WI38 (cell line): ENCODE data around the gene PGK1.
"Not testable (repeated sequence)": the region's sequence is repeated elsewhere in the genome, so short reads cannot be mapped to it uniquely, and the experiment has no call there.

ENCODE experiments used
- H3K4me3 ChIP-seq: 2 replicates; pipeline ENCODE4 v1.5.1; 2011; ENCODE audit warnings: low read depth, mild to moderate bottlenecking, control low read depth, low read length
- TF ChIP-seq, protein P1 (sequence below): IDR thresholded peaks from 2 replicates; pipeline ENCODE4 v1.5.1; 2012; ENCODE audit warnings: low read depth, mild to moderate bottlenecking, control low read depth, low read length

Gene PGK1

GRCh38 chrX:78116766-78117165 lies 12.7 kb downstream of the PGK1 start:
- TF ChIP-seq, protein P1, sequence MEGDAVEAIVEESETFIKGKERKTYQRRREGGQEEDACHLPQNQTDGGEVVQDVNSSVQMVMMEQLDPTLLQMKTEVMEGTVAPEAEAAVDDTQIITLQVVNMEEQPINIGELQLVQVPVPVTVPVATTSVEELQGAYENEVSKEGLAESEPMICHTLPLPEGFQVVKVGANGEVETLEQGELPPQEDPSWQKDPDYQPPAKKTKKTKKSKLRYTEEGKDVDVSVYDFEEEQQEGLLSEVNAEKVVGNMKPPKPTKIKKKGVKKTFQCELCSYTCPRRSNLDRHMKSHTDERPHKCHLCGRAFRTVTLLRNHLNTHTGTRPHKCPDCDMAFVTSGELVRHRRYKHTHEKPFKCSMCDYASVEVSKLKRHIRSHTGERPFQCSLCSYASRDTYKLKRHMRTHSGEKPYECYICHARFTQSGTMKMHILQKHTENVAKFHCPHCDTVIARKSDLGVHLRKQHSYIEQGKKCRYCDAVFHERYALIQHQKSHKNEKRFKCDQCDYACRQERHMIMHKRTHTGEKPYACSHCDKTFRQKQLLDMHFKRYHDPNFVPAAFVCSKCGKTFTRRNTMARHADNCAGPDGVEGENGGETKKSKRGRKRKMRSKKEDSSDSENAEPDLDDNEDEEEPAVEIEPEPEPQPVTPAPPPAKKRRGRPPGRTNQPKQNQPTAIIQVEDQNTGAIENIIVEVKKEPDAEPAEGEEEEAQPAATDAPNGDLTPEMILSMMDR, result no peak
- no peak overlapping the region for H3K4me3 ChIP-seq

GRCh38 chrX:78118628-78119027 lies 14.6 kb downstream of the PGK1 start:
- no peak overlapping the region for H3K4me3 ChIP-seq
- TF ChIP-seq, protein P1, result no peak

GRCh38 chrX:78119521-78120227 lies 15.6 kb downstream of the PGK1 start:
- no peak overlapping the region for H3K4me3 ChIP-seq
- TF ChIP-seq, protein P1, result no peak

DNA sequence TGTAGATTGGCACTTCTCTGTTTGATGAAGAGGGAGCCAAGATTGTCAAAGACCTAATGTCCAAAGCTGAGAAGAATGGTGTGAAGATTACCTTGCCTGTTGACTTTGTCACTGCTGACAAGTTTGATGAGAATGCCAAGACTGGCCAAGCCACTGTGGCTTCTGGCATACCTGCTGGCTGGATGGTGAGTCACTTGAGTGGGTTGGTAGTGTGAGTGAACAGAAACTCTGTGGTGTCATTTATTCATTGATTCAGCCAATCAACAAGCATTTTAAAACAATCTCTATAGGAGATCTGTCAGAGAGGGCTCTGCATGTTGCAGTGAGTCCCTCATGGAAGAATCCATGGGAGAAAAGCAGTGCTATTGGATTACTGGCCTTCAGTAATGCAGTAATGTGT lies 19.1 kb downstream of the PGK1 start:
- TF ChIP-seq, protein P1, result no peak
- H3K4me3 ChIP-seq, result no peak overlapping the region

DNA sequence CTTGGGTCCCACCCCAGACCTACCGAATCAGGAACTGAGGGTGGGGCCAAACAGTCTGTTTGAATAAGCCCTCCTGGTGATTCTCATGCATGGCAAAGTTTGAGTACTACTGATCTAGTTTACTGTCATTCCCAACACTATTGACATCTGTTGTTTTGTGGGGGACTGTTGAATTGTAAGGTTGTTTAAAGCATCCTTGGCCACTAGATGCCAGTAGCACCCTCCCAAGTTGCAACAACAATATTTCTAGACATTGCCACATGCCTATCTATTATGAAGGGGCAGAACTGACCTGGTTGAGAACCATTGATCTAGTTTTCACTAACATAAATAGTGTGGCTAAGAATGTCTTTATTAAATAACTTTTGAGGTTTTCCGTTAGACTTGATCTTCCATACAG lies 20.3 kb downstream of the PGK1 start:
- TF ChIP-seq, protein P1, result no peak

DNA sequence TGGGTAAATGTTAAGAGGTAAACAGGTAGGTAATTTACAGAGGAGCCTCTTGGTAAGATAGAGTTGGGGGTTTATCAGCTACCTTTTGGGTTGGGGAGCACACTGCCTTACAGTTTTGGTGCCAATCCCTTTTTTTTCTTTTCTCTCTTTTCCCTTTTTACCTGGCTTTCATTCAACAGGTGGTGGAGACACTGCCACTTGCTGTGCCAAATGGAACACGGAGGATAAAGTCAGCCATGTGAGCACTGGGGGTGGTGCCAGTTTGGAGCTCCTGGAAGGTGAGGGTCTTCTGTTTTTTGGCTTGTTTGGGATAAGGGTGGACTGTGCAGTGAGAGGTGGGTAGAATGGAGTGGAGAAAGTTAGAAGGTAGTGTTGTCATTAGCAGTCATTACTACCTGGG lies 21.1 kb downstream of the PGK1 start:
- TF ChIP-seq, protein P1, result no peak
- no peak overlapping the region for H3K4me3 ChIP-seq

More for the DNA sequence above, 20.3 kb downstream of the PGK1 start:
- H3K4me3 ChIP-seq, result no peak overlapping the region

- not testable (repeated sequence) for H3K4me3 ChIP-seq
Observed at GRCh38 chrX:78125781-78126180, 21.7 kb downstream of the PGK1 start.

GRCh38 chrX:78129714-78130113 lies 25.7 kb downstream of the PGK1 start:
- no peak overlapping the region for H3K4me3 ChIP-seq
- TF ChIP-seq, protein P1, result no peak
